ENCODE results near the gene ERC2. TPM values are rescaled to one million over a fixed set of nuclear protein-coding genes. Genes with fewer than 3 reads are reported as not detected.

Gene ERC2
- total and polyA plus RNA-seq, 2 donors (not counting 3 experiments of a cell fraction or from before 2014, with no cell fraction given), result 5.6 to 15.5 TPM

DNA sequence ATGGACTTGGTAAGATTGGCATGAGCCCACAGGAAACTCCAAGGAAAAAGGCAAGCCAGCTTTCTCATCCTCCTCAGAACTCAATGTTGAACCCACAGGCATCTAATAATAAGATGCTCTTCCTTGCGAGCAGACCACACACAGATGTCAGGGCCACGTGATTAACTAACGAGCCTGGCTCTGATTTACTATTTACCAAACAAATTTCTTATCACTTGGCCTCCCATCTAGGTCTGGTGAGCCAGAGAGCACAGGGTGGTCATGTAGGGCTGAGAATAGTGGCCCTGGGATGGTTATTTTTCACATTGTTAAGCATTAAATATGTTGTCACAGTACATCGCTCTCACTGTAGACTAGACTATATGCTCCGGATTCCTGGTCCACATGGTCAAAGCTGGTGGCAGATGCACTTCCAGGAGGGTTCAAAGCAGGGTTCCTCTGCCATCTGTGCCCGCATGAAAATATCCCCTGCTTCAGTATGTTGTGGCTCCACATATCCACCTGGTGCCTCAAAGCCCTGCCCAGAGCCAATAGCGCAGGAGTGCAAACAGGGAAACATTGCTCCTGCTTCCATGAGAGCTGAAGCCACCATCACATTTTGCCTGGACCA is 508.7 kb downstream of the ERC2 start:
- POLR2A ChIA-PET, result no interaction called here
- Histone ChIP-seq H3K9me3 (replicated peaks; ENCODE audit: control insufficient read depth, insufficient read depth, low read length) (no peaks in the 10 kb centered on the region), H4K20me1 (replicated peaks; ENCODE audit: control insufficient read depth, extremely low read depth, insufficient read depth, low read length) (no peaks in the 10 kb centered on the region), H3K27me3 (ENCODE audit: control insufficient read depth in 2 of 2, insufficient read depth in 2 of 2, low read length in 2 of 2) (no peaks in the 10 kb centered on the region), H3K9ac (replicated peaks; ENCODE audit: extremely low read depth, insufficient read depth, low read length) (no peak overlapping the region), H3K79me2 (ENCODE audit: control insufficient read depth, insufficient read depth, low read length) (no peaks in the 10 kb centered on the region), H3K4me3 (replicated peaks in 1 of 3; ENCODE audit: insufficient read depth in 1 of 3, low read depth in 1 of 3, low read length in 3 of 3) (no peak overlapping the region), H3K4me1 (ENCODE audit: control insufficient read depth, extremely low read depth, insufficient read depth, low read length) (no peaks in the 10 kb centered on the region), H3K36me3 (ENCODE audit: control insufficient read depth in 2 of 2, extremely low read depth in 1 of 2, insufficient read depth in 2 of 2, low read length in 2 of 2) (no peaks in the 10 kb centered on the region), H3K27ac (ENCODE audit: insufficient read depth, low read depth, low read length) (no peak overlapping the region), H3K9me1 (replicated peaks; ENCODE audit: control insufficient read depth, extremely low read depth, insufficient read depth, low read length) (no peaks in the 10 kb centered on the region), H3K4me2 (ENCODE audit: insufficient read depth, low read length) (no peak overlapping the region), H2AFZ (ENCODE audit: low read depth, low read length) (no peak overlapping the region)
- TF ChIP-seq GATA2 (IDR thresholded peaks at IDR 0.05; ENCODE audit: insufficient read depth, insufficient read length, low read depth, low read length) (no peak), EZH2 (IDR thresholded peaks at IDR 0.05; ENCODE audit: borderline replicate concordance, low read depth, low read length, severe bottlenecking) (no peak), JUN (IDR thresholded peaks at IDR 0.05; ENCODE audit: borderline replicate concordance, insufficient read depth, insufficient read length, low read depth) (no peak), MAX (IDR thresholded peaks at IDR 0.05; ENCODE audit: insufficient read depth, insufficient read length) (no peak), POLR2AphosphoS5 (IDR thresholded peaks at IDR 0.05; ENCODE audit: insufficient read depth, low read depth, low read length) (no peak), CTCF (IDR thresholded peaks at IDR 0.05; ENCODE audit: extremely low read depth in 1 of 2, insufficient read depth in 1 of 2, low read depth in 1 of 2, low read length in 2 of 2) (no peak), FOS (IDR thresholded peaks at IDR 0.05; ENCODE audit: borderline replicate concordance, insufficient read depth, low read length) (no peak), POLR2A (IDR thresholded peaks at IDR 0.05; ENCODE audit: low read depth, low read length) (no peak), MYC (IDR thresholded peaks at IDR 0.05; ENCODE audit: low read depth, low read length) (no peak)
- CTCF ChIA-PET, result interaction anchor here (1.2 kb wide), 1 partner anchor 292 kb away, joined by 3 read pairs; no protein-coding TSS in a partner anchor
- no TSS peak for BruUV-seq (replicated peaks)
- intact Hi-C loops (cut with micrococcal nuclease), result no loop called here
- no peak for FAIRE-seq
- dilution Hi-C loops (cut with MboI; ENCODE audit: extremely low pct_ligation_motif_present, low sequenced_read_pairs), result no loop called here
- DNase-seq (ENCODE audit: low read depth, low spot score), result no peak
